GM18505 (cell line): ENCODE data around the gene MLLT10.

ENCODE experiments used
- ATAC-seq: cut with Tn5 transposase; IDR thresholded peaks from one replicate; pipeline ENCODE4 v1.9.1; 2021; ENCODE audit not compliant: unreplicated experiment
- POLR2A ChIP-seq: IDR thresholded peaks from 4 replicates; pipeline ENCODE4 v1.6.1; 2011; ENCODE audit warnings: borderline replicate concordance; ENCODE audit not compliant: insufficient read depth, insufficient read length; ENCODE audit errors: extremely low read depth

Gene MLLT10

DNA sequence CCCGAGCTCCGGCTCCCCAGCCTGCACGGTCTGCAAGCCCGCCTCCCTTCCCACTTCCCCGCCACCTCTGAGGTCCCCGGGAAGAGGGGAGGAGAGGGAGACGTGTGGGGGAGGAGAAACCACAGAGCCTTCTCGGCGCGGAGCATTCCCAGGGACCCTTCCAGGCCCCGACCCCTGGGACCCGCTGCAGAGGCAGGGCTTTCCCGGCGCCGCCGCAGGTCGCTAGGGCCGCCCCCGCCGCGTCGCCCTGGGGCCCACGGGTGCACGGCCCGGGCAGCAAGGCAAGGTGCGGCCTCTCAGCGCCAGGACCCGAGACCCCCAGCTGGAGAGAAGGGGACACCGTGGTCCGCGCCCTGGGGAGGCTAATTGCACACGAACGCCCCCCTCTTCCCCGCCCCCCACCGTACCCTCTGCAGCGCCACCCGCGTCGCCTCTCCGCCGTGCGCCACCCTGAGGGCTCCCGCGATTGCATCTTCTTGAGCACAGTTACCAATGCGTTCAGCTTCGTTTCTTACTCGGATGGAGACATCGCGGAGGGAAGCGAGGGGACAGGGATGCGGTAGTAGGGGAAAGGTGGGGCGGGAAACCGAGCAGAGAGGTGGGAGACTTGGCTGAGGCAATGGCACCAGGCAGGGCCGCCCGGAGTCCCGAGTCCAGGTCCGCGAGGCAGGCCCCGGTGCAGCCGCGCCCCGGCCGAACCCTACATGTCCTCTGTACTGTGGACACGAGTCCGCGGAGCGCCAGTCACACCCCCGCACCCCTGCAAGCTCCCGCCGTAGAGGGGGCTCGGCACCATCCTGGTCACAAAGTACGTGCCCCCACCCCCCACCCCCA, 37.5 kb upstream of the MLLT10 start:
- peak; percentile 52 for ATAC-seq
- TF ChIP-seq POLR2A: no peak

- no peak for TF ChIP-seq POLR2A
- ATAC-seq: no peak
Measured at GRCh38 chr10:21497177-21497807, 36.7 kb upstream of the MLLT10 start.

DNA sequence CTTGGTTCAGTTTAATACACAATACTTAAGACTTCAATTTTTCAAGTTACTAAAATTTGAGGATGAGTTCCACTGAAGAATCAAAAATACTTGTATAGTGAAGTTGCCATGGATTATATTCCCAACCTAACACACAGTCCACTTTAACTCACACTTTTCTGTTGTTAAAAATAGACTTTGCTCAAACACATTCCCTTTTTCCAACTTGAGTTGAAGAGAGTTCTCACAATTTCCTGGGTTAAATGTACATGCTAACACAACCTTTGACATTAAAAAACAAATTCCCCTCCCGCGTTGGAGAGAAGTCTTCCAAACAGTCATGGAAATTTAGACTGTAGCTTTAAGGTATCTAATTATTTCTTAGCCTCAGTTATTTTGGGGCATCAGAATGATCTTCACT, 35.7 kb upstream of the MLLT10 start:
- no peak for ATAC-seq
- TF ChIP-seq POLR2A: no peak

GRCh38 chr10:21498986-21499385, 35.0 kb upstream of the MLLT10 start:
- no peak for TF ChIP-seq POLR2A

GRCh38 chr10:21499701-21500577, 34.1 kb upstream of the MLLT10 start:
- no peak for ATAC-seq
- no peak for TF ChIP-seq POLR2A

More at GRCh38 chr10:21498986-21499385, 35.0 kb upstream of the MLLT10 start:
- ATAC-seq: no peak

GRCh38 chr10:21500578-21500910, 33.5 kb upstream of the MLLT10 start:
- ATAC-seq: no peak
- no peak for TF ChIP-seq POLR2A

GRCh38 chr10:21501091-21501490, 32.9 kb upstream of the MLLT10 start:
- no peak for ATAC-seq
- no peak for TF ChIP-seq POLR2A

DNA sequence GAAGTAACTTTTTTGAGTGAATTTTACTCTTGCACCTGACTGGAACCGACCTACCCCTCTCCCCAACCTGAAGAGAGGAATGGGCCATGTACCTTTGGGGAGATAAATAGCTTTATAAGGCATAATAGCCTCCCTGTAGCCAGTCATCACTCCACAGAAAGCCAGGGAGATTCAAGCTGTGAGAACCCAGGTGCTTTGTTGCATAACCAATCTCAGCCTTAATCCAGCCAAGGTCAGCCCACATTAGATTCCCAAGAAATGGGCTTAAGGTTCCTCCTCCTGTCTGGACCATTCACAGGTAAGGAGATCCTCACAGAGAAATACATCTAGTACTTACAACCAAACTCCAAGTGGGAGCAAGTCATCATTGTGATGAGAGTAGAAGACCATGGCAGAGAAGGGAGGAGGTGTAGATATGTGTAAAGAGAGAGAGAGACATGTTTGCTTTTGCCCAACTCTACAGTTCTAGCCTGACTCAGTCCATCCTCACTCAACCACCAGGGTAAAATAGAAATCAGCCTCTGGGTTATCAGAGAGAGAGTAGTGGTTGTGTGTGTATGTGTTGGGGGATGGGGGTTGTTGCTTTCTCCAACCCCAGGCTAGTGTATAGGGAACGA, 32.2 kb upstream of the MLLT10 start:
- ATAC-seq: no peak
- no peak for TF ChIP-seq POLR2A

DNA sequence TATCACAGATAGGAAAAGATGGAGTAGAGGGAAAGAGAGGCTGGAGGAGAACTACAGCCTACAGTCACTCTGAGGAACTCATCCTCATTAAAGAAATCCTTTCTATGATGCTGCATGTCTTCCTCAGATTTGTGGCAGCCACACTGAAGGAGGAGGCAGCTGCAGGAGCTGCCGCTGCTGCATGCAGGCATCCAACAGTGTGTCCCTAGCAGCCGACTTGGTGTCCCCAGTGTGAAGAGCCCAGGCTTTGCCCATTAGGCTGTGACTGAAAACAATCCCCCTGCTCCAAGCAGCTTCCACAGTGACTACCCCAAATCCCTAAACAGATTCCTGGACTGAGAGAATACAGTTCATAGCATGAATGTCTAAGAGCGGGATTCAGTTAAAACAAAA, 31.7 kb upstream of the MLLT10 start:
- TF ChIP-seq POLR2A: no peak
- ATAC-seq: no peak

DNA sequence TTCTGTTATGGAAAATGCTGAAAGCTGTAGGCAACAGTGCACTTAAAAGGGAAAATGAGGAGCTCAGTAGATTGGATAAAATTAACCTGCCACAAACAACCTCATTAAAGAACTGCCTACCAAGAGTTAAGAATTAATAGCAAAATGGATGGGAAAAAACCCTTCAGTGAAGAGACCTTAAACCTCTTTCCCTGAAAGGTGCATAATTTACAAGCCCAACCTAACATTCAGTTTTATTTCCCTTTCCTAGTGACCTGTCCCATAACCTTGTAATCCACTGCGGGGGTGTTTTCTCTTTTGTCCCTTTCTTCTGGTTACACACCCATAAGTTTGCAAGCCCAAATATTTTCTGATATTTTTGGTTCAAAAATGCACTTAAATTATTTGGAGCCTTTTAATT, 30.5 kb upstream of the MLLT10 start:
- no peak for TF ChIP-seq POLR2A
- ATAC-seq: no peak

GRCh38 chr10:21505711-21506278, 28.2 kb upstream of the MLLT10 start:
- TF ChIP-seq POLR2A: no peak
- no peak for ATAC-seq

GRCh38 chr10:21506351-21506750, 27.7 kb upstream of the MLLT10 start:
- ATAC-seq: no peak
- TF ChIP-seq POLR2A: no peak

- no peak for TF ChIP-seq POLR2A
- ATAC-seq: no peak
Measured at GRCh38 chr10:21507150-21507549, 26.9 kb upstream of the MLLT10 start.
